ENCODE measurements around the gene ARG1. TPM values are rescaled to one million over a fixed set of nuclear protein-coding genes. Genes with fewer than 3 reads are reported as not detected.
"Not testable (repeated sequence)": the region's sequence is repeated elsewhere in the genome, so short reads cannot be mapped to it uniquely, and the experiment has no call there.

The ARG1 gene
- total and polyA plus RNA-seq, 10 of the 15 experiments (the other 5 are each of a cell fraction or from before 2014, with no cell fraction given) = 0.33 TPM; not detected in 9

GRCh38 chr6:131538615-131539014, 34.4 kb upstream of the ARG1 start:
- CTCF ChIA-PET = not testable (repeated sequence)

GRCh38 chr6:131545317-131545716, 27.7 kb upstream of the ARG1 start:
- Histone ChIP-seq H3K4me2 (ENCODE audit: control insufficient read depth, insufficient read depth) (no peak overlapping the region), H3K27ac (ENCODE audit: control insufficient read depth, insufficient read depth) (no peak overlapping the region), H2AFZ (ENCODE audit: control insufficient read depth, low read depth, low read length) (no peak overlapping the region), H3K27me3 (replicated peaks in 1 of 2; ENCODE audit: control insufficient read depth in 2 of 2, insufficient read depth in 2 of 2, low read length in 1 of 2) (no peaks in the 10 kb centered on the region), H3K4me3 (no peak overlapping the region), H3K36me3 (ENCODE audit: control insufficient read depth in 2 of 2, insufficient read depth in 2 of 2, low read length in 1 of 2) (no peaks in the 10 kb centered on the region), H3K9ac (ENCODE audit: control insufficient read depth, insufficient read depth, low read length) (no peak overlapping the region), H3K79me2 (ENCODE audit: control insufficient read depth, insufficient read depth, low read length) (no peaks in the 10 kb centered on the region), H3K4me1 (ENCODE audit: control insufficient read depth, insufficient read depth, low read length) (no peaks in the 10 kb centered on the region), H3K9me3 (replicated peaks; ENCODE audit: control insufficient read depth, insufficient read depth, low read length) (no peaks in the 10 kb centered on the region), H4K20me1 (ENCODE audit: control insufficient read depth, insufficient read depth) (no peaks in the 10 kb centered on the region)
- RAD21 ChIA-PET (ENCODE audit: unreplicated experiment) = no interaction called here
- BruUV-seq (replicated peaks) = no TSS peak
- SMC1A ChIA-PET (ENCODE audit: uncharacterized antibody, unreplicated experiment) = no interaction called here
- ATAC-seq (no peak), DNase-seq (ENCODE audit: low read depth, low spot score) (no peak), FAIRE-seq (no peak)
- POLR2A ChIA-PET = no interaction called here
- in situ Hi-C loops (cut with MboI) (no loop called here), intact Hi-C loops (cut with micrococcal nuclease; ENCODE audit: unreplicated experiment) (no loop called here)
- CTCF ChIA-PET = interaction anchor here (0.5 kb wide), 1 partner anchor 673 kb away, joined by 3 read pairs; no protein-coding TSS in a partner anchor
- TF ChIP-seq SRF (IDR thresholded peaks at IDR 0.05; ENCODE audit: low read depth in 2 of 2, low read length in 2 of 2) = no peak
- TF ChIP-seq MTA3 (IDR thresholded peaks at IDR 0.05; ENCODE audit: borderline replicate concordance, low read length) = no peak
- TF ChIP-seq SPI1 (IDR thresholded peaks at IDR 0.05; ENCODE audit: borderline replicate concordance, insufficient read depth, low read depth, low read length) = no peak
- no peak for TF ChIP-seq MEF2A (IDR thresholded peaks at IDR 0.05; ENCODE audit: insufficient read depth, low read depth, low read length)
- TF ChIP-seq EZH2 (IDR thresholded peaks at IDR 0.05; ENCODE audit: borderline replicate concordance, control insufficient read depth, low read depth, low read length) = no peak
- WGBS (ENCODE audit: insufficient coverage, insufficient replicate concordance, low lambda C conversion rate, missing lambda C conversion rate) = 74% methylated on average over 2 of the region's 2 CpGs

More at GRCh38 chr6:131538615-131539014, 34.4 kb upstream of the ARG1 start:
- H3K9ac ChIP-seq (ENCODE audit: control insufficient read depth, insufficient read depth, low read length); H3K36me3 ChIP-seq (ENCODE audit: control insufficient read depth in 2 of 2, insufficient read depth in 2 of 2, low read length in 1 of 2); H4K20me1 ChIP-seq (ENCODE audit: control insufficient read depth, insufficient read depth); intact Hi-C loops (cut with micrococcal nuclease; ENCODE audit: unreplicated experiment); BruUV-seq (replicated peaks); H3K4me1 ChIP-seq (ENCODE audit: control insufficient read depth, insufficient read depth, low read length); H2AFZ ChIP-seq (ENCODE audit: control insufficient read depth, low read depth, low read length); H3K27me3 ChIP-seq (replicated peaks in 1 of 2; ENCODE audit: control insufficient read depth in 2 of 2, insufficient read depth in 2 of 2, low read length in 1 of 2); ATAC-seq; H3K4me2 ChIP-seq (ENCODE audit: control insufficient read depth, insufficient read depth); H3K4me3 ChIP-seq; H3K79me2 ChIP-seq (ENCODE audit: control insufficient read depth, insufficient read depth, low read length); RAD21 ChIA-PET (ENCODE audit: unreplicated experiment); H3K9me3 ChIP-seq (replicated peaks; ENCODE audit: control insufficient read depth, insufficient read depth, low read length); FAIRE-seq; DNase-seq (ENCODE audit: low read depth, low spot score); H3K27ac ChIP-seq (ENCODE audit: control insufficient read depth, insufficient read depth); POLR2A ChIA-PET: not testable (repeated sequence)
- in situ Hi-C loops (cut with MboI) = loop anchor here (10.0 kb wide), 1 partner anchor 654 kb away; no protein-coding TSS in a partner anchor
- WGBS (ENCODE audit: insufficient coverage, insufficient replicate concordance, low lambda C conversion rate, missing lambda C conversion rate) = 5% methylated on average over 4 of the region's 4 CpGs
- SMC1A ChIA-PET (ENCODE audit: uncharacterized antibody, unreplicated experiment) = interaction anchor here (1.5 kb wide), 1 partner anchor 20 kb away, joined by 3 read pairs; no protein-coding TSS in a partner anchor

Measured in GM12878 (cell line).